ENCODE measurements around the gene FBXL17.
"Not testable (repeated sequence)": the region's sequence is repeated elsewhere in the genome, so short reads cannot be mapped to it uniquely, and the experiment has no call there.

The FBXL17 gene

GRCh38 chr5:108417166-108417670 is 35.3 kb upstream of the FBXL17 start:
- DNase-seq (ENCODE audit: low spot score): no peak
- TF ChIP-seq, protein P1, sequence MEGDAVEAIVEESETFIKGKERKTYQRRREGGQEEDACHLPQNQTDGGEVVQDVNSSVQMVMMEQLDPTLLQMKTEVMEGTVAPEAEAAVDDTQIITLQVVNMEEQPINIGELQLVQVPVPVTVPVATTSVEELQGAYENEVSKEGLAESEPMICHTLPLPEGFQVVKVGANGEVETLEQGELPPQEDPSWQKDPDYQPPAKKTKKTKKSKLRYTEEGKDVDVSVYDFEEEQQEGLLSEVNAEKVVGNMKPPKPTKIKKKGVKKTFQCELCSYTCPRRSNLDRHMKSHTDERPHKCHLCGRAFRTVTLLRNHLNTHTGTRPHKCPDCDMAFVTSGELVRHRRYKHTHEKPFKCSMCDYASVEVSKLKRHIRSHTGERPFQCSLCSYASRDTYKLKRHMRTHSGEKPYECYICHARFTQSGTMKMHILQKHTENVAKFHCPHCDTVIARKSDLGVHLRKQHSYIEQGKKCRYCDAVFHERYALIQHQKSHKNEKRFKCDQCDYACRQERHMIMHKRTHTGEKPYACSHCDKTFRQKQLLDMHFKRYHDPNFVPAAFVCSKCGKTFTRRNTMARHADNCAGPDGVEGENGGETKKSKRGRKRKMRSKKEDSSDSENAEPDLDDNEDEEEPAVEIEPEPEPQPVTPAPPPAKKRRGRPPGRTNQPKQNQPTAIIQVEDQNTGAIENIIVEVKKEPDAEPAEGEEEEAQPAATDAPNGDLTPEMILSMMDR (IDR thresholded peaks at IDR 0.05; ENCODE audit: borderline replicate concordance, control extremely low read depth, extremely low read depth, insufficient read depth, missing control alignments): no peak
- in situ Hi-C loops (cut with MboI; ENCODE audit: low sequenced_read_pairs, unreplicated experiment): no loop called here

GRCh38 chr5:108415726-108416125 is 33.8 kb upstream of the FBXL17 start:
- TF ChIP-seq, protein P1 (IDR thresholded peaks at IDR 0.05; ENCODE audit: borderline replicate concordance, control extremely low read depth, extremely low read depth, insufficient read depth, missing control alignments): no peak
- in situ Hi-C loops (cut with MboI; ENCODE audit: low sequenced_read_pairs, unreplicated experiment): no loop called here

DNA sequence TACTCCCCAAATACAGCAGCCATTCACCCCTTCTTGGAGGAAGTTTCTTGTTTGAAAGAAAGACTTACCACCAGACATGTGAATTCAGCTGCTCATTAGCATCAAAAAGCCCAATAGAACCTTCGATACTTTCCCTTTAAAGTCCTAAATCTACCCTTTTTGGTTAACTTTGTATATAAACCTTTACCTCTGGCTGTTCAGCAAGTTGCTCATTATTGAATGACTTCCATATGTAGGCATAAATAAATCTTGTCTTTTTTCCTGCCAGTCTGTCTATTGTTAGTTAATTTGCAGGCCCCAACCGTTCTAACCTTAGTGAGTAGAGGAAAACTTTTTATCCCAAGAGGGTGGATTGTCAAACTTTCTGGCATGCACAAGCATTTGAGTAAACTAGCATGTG is 27.9 kb upstream of the FBXL17 start:
- in situ Hi-C loops (cut with MboI; ENCODE audit: low sequenced_read_pairs, unreplicated experiment): no loop called here
- TF ChIP-seq, protein P1 (IDR thresholded peaks at IDR 0.05; ENCODE audit: borderline replicate concordance, control extremely low read depth, extremely low read depth, insufficient read depth, missing control alignments): no peak
- DNase-seq (ENCODE audit: low spot score): no peak

More at GRCh38 chr5:108415726-108416125, 33.8 kb upstream of the FBXL17 start:
- no peak for DNase-seq (ENCODE audit: low spot score)

DNA sequence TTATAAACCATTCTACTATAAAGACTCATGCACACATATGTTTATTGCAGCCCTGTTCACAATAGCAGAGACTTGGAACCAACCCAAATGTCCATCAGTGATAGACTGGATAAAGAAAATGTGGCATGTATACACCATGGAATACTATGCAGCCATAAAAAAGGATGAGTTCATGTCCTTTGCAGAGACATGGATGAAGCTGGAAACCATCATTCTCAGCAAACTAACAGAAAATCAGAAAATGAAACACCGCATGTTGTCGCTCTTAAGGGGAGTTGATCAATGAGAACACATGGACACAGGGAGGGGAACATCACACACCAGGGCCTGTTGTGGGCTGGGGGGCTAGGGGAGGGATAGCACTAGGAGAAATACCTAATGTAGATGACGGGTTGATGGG is 23.3 kb upstream of the FBXL17 start:
- DNase-seq (ENCODE audit: low spot score); in situ Hi-C loops (cut with MboI; ENCODE audit: low sequenced_read_pairs, unreplicated experiment): not testable (repeated sequence)

GRCh38 chr5:108398964-108399363 is 17.1 kb upstream of the FBXL17 start:
- TF ChIP-seq, protein P1 (IDR thresholded peaks at IDR 0.05; ENCODE audit: borderline replicate concordance, control extremely low read depth, extremely low read depth, insufficient read depth, missing control alignments): no peak
- in situ Hi-C loops (cut with MboI; ENCODE audit: low sequenced_read_pairs, unreplicated experiment): no loop called here
- DNase-seq (ENCODE audit: low spot score): no peak

GRCh38 chr5:108396837-108397236 is 14.9 kb upstream of the FBXL17 start:
- in situ Hi-C loops (cut with MboI; ENCODE audit: low sequenced_read_pairs, unreplicated experiment); DNase-seq (ENCODE audit: low spot score): not testable (repeated sequence)

- DNase-seq (ENCODE audit: low spot score): no peak
- TF ChIP-seq, protein P1 (IDR thresholded peaks at IDR 0.05; ENCODE audit: borderline replicate concordance, control extremely low read depth, extremely low read depth, insufficient read depth, missing control alignments): no peak
- in situ Hi-C loops (cut with MboI; ENCODE audit: low sequenced_read_pairs, unreplicated experiment): no loop called here
Observed at GRCh38 chr5:108387758-108388157, 5.9 kb upstream of the FBXL17 start.

All from GM13976 (cell line).